Mammary epithelial cell (primary cell): ENCODE results near the gene NRG3.

Experiments used
- EZH2 ChIP-seq: IDR thresholded peaks from 2 replicates; pipeline ENCODE4 v1.6.1; 2012; ENCODE audit warnings: low read length, inconsistent platforms, borderline replicate concordance
- TF ChIP-seq, protein P1 (sequence below), 2 donors: IDR thresholded peaks in 1 of 2; conservative IDR thresholded peaks in 1 of 2; 2 replicates each; pipeline ENCODE4 v1.5.1; 2011 to 2012; ENCODE audit warnings: inconsistent platforms in 2 of 2, low read length in 2 of 2, mild to moderate bottlenecking in 2 of 2, control low read depth in 1 of 2, low read depth in 1 of 2; ENCODE audit not compliant: insufficient read depth in 1 of 2; ENCODE audit errors: extremely low read depth in 1 of 2

GRCh38 chr10:82284180-82284579, 409.2 kb downstream of the NRG3 start:
- TF ChIP-seq, protein P1, sequence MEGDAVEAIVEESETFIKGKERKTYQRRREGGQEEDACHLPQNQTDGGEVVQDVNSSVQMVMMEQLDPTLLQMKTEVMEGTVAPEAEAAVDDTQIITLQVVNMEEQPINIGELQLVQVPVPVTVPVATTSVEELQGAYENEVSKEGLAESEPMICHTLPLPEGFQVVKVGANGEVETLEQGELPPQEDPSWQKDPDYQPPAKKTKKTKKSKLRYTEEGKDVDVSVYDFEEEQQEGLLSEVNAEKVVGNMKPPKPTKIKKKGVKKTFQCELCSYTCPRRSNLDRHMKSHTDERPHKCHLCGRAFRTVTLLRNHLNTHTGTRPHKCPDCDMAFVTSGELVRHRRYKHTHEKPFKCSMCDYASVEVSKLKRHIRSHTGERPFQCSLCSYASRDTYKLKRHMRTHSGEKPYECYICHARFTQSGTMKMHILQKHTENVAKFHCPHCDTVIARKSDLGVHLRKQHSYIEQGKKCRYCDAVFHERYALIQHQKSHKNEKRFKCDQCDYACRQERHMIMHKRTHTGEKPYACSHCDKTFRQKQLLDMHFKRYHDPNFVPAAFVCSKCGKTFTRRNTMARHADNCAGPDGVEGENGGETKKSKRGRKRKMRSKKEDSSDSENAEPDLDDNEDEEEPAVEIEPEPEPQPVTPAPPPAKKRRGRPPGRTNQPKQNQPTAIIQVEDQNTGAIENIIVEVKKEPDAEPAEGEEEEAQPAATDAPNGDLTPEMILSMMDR (conservative IDR thresholded peaks at IDR 0.05 in 1 of 2, IDR thresholded peaks at IDR 0.05 in 1 of 2; ENCODE audit: extremely low read depth in 1 of 2, insufficient read depth in 1 of 2, low read depth in 1 of 2, low read length in 2 of 2), result no peak
- no peak for TF ChIP-seq EZH2
